K562 (cell line): ENCODE data around the gene FUZ. TPM values are rescaled to one million over a fixed set of nuclear protein-coding genes. Genes with fewer than 3 reads are reported as not detected.

Experiments used
- DDX20 ChIP-seq: fragments of 450-650 bp; IDR thresholded peaks from 2 replicates; pipeline ENCODE4 v1.6.1; 2016; ENCODE audit warnings: missing genetic modification characterization, low read depth, mild to moderate bottlenecking, missing compliant biosample characterization, moderate library complexity
- GABPA ChIP-seq: fragments of 200-800 bp; sonication (Bioruptor generic); conservative IDR thresholded peaks from 2 replicates; pipeline ENCODE4 v1.6.1; 2016; ENCODE audit warnings: low read depth, missing genetic modification characterization, missing compliant biosample characterization
- POLR2AphosphoS5 ChIP-seq: IDR thresholded peaks from 2 replicates; pipeline ENCODE4 v1.6.1; 2011; ENCODE audit warnings: mild to moderate bottlenecking, low read depth, low read length, moderate library complexity; ENCODE audit not compliant: control insufficient read depth, insufficient read depth
- TBP ChIP-seq: optimal IDR thresholded peaks from 2 replicates; pipeline ENCODE3; 2011; ENCODE audit warnings: low read depth, low read length, improper control_type of control experiment
- TEAD2 ChIP-seq: fragments of 450-650 bp; IDR thresholded peaks from 2 replicates; pipeline ENCODE4 v1.6.1; 2016; ENCODE audit warnings: missing genetic modification characterization, control low read depth, missing compliant biosample characterization
- polyA plus RNA-seq, 8 experiments: library from polyadenylated mRNA; depleted of rRNA in 4 of 8; stranded (reverse) in 5 of 8; unstranded in 3 of 8; fragments of >200 nt; fragmentation: Nextera tagmentation in 2 of 8; fragmentation: Illumina TruSeq in 1 of 8; extraction: Ambion mirVana in 2 of 8; extraction: Trizol in 1 of 8; gene quantifications; 2 replicates each; pipeline versions ENCODE4 v1.2.1 to v1.2.3, GENCODE V29; 2011 to 2014; ENCODE audit warnings: inconsistent platforms in 1 of 8, missing spikeins in 1 of 8
- total RNA-seq, 7 experiments: library from RNA; depleted of rRNA in 6 of 7; stranded (reverse); fragments of >200 nt in 6 of 7; fragmentation: Illumina TruSeq in 2 of 7; extraction: Trizol in 2 of 7; gene quantifications; 2 replicates each; pipeline versions ENCODE4 v1.2.1 to v1.2.3, GENCODE V29; 2011 to 2021; ENCODE audit warnings: low replicate concordance in 1 of 7
- TF ChIP-seq, protein P1 (sequence below): fragments of 200-600 bp; sonication (generic); IDR thresholded peaks from one replicate; pipeline ENCODE4 v1.6.1; 2012; ENCODE audit warnings: mild to moderate bottlenecking, low read depth, low read length, inconsistent platforms
- TF ChIP-seq, protein P2 (sequence below): IDR thresholded peaks from 3 replicates; pipeline ENCODE4 v1.6.1; 2011; ENCODE audit warnings: borderline replicate concordance, mild to moderate bottlenecking, moderate library complexity; ENCODE audit not compliant: insufficient read length; ENCODE audit errors: extremely low read depth
- TF ChIP-seq, protein P3 (sequence below): fragments of 250-450 bp; sonication (Bioruptor Pico); IDR thresholded peaks from 2 replicates; pipeline ENCODE4 v1.6.1; 2021; ENCODE audit warnings: mild to moderate bottlenecking

The FUZ gene
- total and polyA plus RNA-seq, 9 of the 15 experiments (the other 6 are each of a cell fraction or from before 2014, with no cell fraction given), result 0.17 to 7.6 (median 3.6) TPM; not detected in 1

DNA sequence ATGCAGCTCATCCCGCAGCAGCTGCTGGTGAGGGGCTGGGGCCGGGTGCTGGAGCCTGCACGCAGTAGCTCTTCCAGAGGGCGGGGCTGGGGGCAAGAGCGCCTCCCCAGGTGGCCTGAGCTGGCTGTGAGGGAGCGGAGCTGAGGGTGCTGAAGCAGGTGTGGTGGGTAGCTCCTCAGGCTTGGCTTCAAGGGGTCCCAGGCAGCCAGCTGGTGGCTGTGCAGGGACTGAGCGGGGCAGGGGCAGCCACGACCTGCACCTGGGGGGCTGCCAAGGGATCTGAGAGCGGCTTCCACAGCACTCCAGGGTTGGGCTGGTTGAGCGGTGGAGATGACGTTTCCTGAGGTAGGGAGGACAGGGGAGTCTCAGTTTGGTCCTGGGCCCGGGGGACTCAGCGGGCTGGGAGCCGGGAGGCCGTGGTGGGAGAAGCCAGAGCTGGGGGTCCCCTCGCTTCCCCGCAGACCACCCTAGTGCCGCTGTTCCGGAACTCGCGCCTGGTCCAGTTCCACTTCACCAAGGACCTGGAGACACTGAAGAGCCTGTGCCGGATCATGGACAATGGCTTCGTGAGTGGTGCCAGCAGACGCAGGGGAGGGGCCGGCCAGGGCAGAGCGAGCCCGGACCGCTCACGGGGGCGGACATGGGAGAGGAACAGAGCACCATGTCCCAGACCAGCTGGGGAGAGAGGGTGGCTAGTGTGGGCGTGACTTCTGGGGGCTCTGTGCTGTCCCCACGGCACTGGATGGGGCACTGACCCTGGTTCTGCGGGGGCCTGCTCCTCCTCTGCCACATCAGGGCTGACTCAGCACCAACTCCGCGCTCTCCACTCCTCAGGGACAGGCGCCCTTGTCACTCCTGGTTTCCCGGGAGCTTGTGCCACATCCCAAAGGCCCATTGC is 45.2 kb upstream of the FUZ start (continued):
- TF ChIP-seq POLR2AphosphoS5 (0 out of 2 replicates have a peak, but pooled peaks have one; percentile 31), TBP (no peak), DDX20 (tag) (no peak), GABPA (tag) (no peak), TEAD2 (tag) (no peak)
- TF ChIP-seq, protein P1, sequence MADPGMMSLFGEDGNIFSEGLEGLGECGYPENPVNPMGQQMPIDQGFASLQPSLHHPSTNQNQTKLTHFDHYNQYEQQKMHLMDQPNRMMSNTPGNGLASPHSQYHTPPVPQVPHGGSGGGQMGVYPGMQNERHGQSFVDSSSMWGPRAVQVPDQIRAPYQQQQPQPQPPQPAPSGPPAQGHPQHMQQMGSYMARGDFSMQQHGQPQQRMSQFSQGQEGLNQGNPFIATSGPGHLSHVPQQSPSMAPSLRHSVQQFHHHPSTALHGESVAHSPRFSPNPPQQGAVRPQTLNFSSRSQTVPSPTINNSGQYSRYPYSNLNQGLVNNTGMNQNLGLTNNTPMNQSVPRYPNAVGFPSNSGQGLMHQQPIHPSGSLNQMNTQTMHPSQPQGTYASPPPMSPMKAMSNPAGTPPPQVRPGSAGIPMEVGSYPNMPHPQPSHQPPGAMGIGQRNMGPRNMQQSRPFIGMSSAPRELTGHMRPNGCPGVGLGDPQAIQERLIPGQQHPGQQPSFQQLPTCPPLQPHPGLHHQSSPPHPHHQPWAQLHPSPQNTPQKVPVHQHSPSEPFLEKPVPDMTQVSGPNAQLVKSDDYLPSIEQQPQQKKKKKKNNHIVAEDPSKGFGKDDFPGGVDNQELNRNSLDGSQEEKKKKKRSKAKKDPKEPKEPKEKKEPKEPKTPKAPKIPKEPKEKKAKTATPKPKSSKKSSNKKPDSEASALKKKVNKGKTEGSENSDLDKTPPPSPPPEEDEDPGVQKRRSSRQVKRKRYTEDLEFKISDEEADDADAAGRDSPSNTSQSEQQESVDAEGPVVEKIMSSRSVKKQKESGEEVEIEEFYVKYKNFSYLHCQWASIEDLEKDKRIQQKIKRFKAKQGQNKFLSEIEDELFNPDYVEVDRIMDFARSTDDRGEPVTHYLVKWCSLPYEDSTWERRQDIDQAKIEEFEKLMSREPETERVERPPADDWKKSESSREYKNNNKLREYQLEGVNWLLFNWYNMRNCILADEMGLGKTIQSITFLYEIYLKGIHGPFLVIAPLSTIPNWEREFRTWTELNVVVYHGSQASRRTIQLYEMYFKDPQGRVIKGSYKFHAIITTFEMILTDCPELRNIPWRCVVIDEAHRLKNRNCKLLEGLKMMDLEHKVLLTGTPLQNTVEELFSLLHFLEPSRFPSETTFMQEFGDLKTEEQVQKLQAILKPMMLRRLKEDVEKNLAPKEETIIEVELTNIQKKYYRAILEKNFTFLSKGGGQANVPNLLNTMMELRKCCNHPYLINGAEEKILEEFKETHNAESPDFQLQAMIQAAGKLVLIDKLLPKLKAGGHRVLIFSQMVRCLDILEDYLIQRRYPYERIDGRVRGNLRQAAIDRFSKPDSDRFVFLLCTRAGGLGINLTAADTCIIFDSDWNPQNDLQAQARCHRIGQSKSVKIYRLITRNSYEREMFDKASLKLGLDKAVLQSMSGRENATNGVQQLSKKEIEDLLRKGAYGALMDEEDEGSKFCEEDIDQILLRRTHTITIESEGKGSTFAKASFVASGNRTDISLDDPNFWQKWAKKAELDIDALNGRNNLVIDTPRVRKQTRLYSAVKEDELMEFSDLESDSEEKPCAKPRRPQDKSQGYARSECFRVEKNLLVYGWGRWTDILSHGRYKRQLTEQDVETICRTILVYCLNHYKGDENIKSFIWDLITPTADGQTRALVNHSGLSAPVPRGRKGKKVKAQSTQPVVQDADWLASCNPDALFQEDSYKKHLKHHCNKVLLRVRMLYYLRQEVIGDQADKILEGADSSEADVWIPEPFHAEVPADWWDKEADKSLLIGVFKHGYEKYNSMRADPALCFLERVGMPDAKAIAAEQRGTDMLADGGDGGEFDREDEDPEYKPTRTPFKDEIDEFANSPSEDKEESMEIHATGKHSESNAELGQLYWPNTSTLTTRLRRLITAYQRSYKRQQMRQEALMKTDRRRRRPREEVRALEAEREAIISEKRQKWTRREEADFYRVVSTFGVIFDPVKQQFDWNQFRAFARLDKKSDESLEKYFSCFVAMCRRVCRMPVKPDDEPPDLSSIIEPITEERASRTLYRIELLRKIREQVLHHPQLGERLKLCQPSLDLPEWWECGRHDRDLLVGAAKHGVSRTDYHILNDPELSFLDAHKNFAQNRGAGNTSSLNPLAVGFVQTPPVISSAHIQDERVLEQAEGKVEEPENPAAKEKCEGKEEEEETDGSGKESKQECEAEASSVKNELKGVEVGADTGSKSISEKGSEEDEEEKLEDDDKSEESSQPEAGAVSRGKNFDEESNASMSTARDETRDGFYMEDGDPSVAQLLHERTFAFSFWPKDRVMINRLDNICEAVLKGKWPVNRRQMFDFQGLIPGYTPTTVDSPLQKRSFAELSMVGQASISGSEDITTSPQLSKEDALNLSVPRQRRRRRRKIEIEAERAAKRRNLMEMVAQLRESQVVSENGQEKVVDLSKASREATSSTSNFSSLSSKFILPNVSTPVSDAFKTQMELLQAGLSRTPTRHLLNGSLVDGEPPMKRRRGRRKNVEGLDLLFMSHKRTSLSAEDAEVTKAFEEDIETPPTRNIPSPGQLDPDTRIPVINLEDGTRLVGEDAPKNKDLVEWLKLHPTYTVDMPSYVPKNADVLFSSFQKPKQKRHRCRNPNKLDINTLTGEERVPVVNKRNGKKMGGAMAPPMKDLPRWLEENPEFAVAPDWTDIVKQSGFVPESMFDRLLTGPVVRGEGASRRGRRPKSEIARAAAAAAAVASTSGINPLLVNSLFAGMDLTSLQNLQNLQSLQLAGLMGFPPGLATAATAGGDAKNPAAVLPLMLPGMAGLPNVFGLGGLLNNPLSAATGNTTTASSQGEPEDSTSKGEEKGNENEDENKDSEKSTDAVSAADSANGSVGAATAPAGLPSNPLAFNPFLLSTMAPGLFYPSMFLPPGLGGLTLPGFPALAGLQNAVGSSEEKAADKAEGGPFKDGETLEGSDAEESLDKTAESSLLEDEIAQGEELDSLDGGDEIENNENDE, result no peak
- TF ChIP-seq, protein P2, sequence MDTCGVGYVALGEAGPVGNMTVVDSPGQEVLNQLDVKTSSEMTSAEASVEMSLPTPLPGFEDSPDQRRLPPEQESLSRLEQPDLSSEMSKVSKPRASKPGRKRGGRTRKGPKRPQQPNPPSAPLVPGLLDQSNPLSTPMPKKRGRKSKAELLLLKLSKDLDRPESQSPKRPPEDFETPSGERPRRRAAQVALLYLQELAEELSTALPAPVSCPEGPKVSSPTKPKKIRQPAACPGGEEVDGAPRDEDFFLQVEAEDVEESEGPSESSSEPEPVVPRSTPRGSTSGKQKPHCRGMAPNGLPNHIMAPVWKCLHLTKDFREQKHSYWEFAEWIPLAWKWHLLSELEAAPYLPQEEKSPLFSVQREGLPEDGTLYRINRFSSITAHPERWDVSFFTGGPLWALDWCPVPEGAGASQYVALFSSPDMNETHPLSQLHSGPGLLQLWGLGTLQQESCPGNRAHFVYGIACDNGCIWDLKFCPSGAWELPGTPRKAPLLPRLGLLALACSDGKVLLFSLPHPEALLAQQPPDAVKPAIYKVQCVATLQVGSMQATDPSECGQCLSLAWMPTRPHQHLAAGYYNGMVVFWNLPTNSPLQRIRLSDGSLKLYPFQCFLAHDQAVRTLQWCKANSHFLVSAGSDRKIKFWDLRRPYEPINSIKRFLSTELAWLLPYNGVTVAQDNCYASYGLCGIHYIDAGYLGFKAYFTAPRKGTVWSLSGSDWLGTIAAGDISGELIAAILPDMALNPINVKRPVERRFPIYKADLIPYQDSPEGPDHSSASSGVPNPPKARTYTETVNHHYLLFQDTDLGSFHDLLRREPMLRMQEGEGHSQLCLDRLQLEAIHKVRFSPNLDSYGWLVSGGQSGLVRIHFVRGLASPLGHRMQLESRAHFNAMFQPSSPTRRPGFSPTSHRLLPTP, result no peak
- TF ChIP-seq, protein P3, sequence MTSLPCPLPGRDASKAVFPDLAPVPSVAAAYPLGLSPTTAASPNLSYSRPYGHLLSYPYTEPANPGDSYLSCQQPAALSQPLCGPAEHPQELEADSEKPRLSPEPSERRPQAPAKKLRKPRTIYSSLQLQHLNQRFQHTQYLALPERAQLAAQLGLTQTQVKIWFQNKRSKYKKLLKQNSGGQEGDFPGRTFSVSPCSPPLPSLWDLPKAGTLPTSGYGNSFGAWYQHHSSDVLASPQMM (CRISPR knock-in tag), result no peak
